Activated T-cell treated with anti-CD3 and anti-CD28 coated beads, Interleukin-2, amount 50 U/mL, for 4 hours (primary cell): ENCODE measurements around the gene ERO1B. TPM values are rescaled to one million over a fixed set of nuclear protein-coding genes. Genes with fewer than 3 reads are reported as not detected.

Experiments used
- ATAC-seq, 2 donors: fragments of 200-7000 bp; cut with Tn5 transposase; one replicate each; pipeline ENCODE4 v1.10.0; 2021
- DNase-seq: peaks from one replicate; pipeline ENCODE4 v3.0.0-alpha.2; 2020
- H3K27me3 Mint-ChIP-seq: one replicate; pipeline ENCODE4 v1.8.0; 2021; ENCODE audit warnings: low read depth, mixed read lengths
- H3K36me3 Mint-ChIP-seq: one replicate; pipeline ENCODE4 v1.8.0; 2022; ENCODE audit warnings: mixed read lengths; ENCODE audit not compliant: insufficient read depth
- H3K4me1 Mint-ChIP-seq: one replicate; pipeline ENCODE4 v1.8.0; 2021; ENCODE audit warnings: low read depth, mixed read lengths
- H3K4me3 Mint-ChIP-seq: one replicate; pipeline ENCODE4 v1.8.0; 2021; ENCODE audit warnings: mild to moderate bottlenecking, moderate library complexity, mixed read lengths
- H3K9me3 Mint-ChIP-seq: one replicate; pipeline ENCODE4 v1.8.0; 2021; ENCODE audit warnings: mixed read lengths
- total RNA-seq, 3 donors: library from RNA; stranded (reverse); gene quantifications; one replicate each; pipeline ENCODE4 v1.2.1, GENCODE V29; 2021

Gene ERO1B
- total RNA-seq, 3 donors from 2014 or later: 1.7 to 4.2 (median 2.9) TPM

GRCh38 chr1:236253918-236254637 lies 27.7 kb downstream of the ERO1B start:
- Mint-ChIP-seq H3K36me3 (peaks cover 28% of the 10 kb centered on the region), H3K9me3 (peaks cover 13% of the 10 kb centered on the region), H3K27me3 (no peaks in the 10 kb centered on the region), H3K4me1 (peaks cover 2% of the 10 kb centered on the region), H3K4me3 (no peak overlapping the region)
- ATAC-seq (no peak), DNase-seq (no peak)

GRCh38 chr1:236253119-236253518 lies 28.6 kb downstream of the ERO1B start:
- Mint-ChIP-seq H3K27me3 (no peaks in the 10 kb centered on the region), H3K4me3 (no peak overlapping the region), H3K4me1 (no peaks in the 10 kb centered on the region), H3K9me3 (peaks cover 8% of the 10 kb centered on the region), H3K36me3 (peaks cover 28% of the 10 kb centered on the region)
- ATAC-seq: no peak
- no peak for DNase-seq

DNA sequence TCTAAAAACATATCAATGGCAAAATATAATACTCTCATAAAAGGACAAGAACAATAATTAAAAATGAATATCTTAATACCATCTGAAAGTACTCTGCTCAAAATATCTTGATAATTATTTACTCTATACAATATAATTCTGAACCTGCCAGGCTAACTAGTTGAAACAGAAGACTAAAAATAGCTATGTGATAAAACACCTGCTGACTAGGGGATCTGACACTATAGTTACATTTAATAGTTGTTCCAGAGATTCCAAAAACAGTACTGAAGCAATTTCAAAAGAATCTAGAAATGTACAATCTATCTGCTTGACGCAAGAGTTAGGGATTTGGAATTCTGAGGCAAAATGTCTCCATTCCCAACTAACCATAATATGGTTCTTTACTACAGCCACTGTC lies 30.2 kb downstream of the ERO1B start:
- Mint-ChIP-seq H3K4me1 (no peaks in the 10 kb centered on the region), H3K9me3 (no peaks in the 10 kb centered on the region), H3K36me3 (peaks cover 29% of the 10 kb centered on the region), H3K27me3 (no peaks in the 10 kb centered on the region), H3K4me3 (no peak overlapping the region)
- ATAC-seq (no peak), DNase-seq (no peak)

DNA sequence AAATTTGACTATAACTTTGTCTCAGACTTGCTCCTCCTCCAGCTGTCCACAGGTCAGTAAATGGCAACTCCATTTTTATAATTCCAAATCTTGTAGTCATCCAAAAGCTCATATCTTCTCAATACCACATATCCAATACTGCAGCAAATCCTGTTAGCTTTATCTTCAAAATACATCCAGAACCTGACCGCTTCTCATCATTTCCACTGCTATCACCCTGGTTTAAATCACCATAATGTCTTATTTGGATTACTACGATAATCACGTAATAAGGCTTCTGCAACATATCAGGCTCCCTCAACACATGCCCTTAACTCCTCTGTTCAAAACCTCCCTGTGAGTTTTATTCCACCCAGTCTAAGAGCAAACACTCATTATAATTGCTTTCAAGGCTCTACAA lies 34.5 kb downstream of the ERO1B start:
- no peaks in the 10 kb centered on the region for H3K4me1 Mint-ChIP-seq
- no peaks in the 10 kb centered on the region for H3K27me3 Mint-ChIP-seq
- no peak overlapping the region for H3K4me3 Mint-ChIP-seq
- DNase-seq (no peak), ATAC-seq (no peak)
- peaks cover 27% of the 10 kb centered on the region for H3K36me3 Mint-ChIP-seq
- no peaks in the 10 kb centered on the region for H3K9me3 Mint-ChIP-seq

DNA sequence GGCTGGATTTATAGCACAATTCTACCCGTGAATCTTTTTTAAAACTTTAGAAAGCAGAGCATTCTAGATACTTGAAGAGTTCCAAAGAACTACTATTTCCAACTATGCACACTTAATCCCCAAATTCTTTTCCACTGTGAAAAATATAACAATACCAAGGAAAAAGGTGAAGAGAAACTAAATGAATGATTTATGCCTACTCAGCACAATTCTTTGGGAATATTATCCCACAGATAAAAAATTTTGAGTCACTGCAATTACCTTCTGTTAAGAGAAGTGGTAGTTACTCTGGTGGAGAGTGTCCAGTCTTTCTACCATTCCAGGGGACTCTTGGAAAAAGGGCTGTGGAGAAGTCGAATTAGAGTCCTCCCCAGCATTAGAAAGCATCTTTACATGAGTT lies 39.2 kb downstream of the ERO1B start:
- no peak for ATAC-seq
- no peak overlapping the region for H3K4me3 Mint-ChIP-seq

DNA sequence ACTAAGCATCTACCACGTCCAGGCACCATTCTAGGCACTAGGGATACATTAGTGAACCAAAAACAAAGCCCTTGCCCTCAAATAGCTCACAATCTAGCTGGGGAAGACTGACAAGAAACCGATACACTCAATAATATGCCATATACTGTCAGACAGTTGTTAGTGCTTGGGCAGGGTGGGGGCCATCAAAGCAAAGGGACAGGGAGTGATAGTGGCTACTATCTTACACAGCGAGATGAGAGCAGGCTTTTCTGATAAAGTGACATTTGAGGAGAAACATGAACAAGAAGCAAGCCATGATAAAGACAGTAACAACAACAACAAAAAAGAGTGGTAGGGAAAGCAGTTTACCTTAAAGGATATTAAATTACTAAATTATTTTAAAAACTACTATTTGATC lies 41.1 kb downstream of the ERO1B start:
- H3K36me3 Mint-ChIP-seq: peaks cover 25% of the 10 kb centered on the region
- no peaks in the 10 kb centered on the region for H3K9me3 Mint-ChIP-seq
- H3K27me3 Mint-ChIP-seq: no peaks in the 10 kb centered on the region
- no peaks in the 10 kb centered on the region for H3K4me1 Mint-ChIP-seq
- no peak for DNase-seq
- ATAC-seq: no peak
- H3K4me3 Mint-ChIP-seq: no peak overlapping the region

More for the DNA sequence above, 39.2 kb downstream of the ERO1B start:
- Mint-ChIP-seq H3K27me3 (no peaks in the 10 kb centered on the region), H3K4me1 (no peaks in the 10 kb centered on the region), H3K9me3 (no peaks in the 10 kb centered on the region), H3K36me3 (peaks cover 28% of the 10 kb centered on the region)
- no peak for DNase-seq

GRCh38 chr1:236239092-236239585 lies 42.6 kb downstream of the ERO1B start:
- Mint-ChIP-seq H3K27me3 (no peaks in the 10 kb centered on the region), H3K4me3 (no peak overlapping the region), H3K4me1 (no peaks in the 10 kb centered on the region), H3K9me3 (no peaks in the 10 kb centered on the region), H3K36me3 (peaks cover 29% of the 10 kb centered on the region)
- ATAC-seq: no peak
- no peak for DNase-seq

DNA sequence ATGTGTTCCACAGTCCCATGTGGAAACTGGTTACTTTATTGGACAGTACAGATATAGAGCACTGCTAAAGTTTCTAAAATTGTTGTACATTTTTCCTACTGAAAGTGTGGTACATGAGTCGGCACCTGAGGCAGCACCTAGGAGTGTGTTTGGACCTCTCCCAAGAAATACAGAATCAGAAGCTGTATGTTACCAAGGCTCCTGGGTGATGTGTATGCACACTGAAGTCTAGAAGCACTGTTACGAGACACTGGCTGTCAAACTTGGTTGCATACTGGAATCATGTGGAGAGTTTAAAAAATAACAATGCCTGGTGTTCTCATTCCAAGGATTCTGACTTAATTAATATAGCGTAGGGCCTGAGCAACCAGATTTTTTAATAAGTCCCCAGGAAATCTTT lies 46.6 kb downstream of the ERO1B start:
- no peaks in the 10 kb centered on the region for H3K27me3 Mint-ChIP-seq
- H3K4me1 Mint-ChIP-seq: no peaks in the 10 kb centered on the region
- no peaks in the 10 kb centered on the region for H3K9me3 Mint-ChIP-seq
- no peak overlapping the region for H3K4me3 Mint-ChIP-seq
- peaks cover 25% of the 10 kb centered on the region for H3K36me3 Mint-ChIP-seq
- ATAC-seq: no peak
- no peak for DNase-seq

GRCh38 chr1:236228411-236228810 lies 53.3 kb downstream of the ERO1B start:
- H3K36me3 Mint-ChIP-seq: peaks cover 19% of the 10 kb centered on the region
- no peak for ATAC-seq
- H3K9me3 Mint-ChIP-seq: no peaks in the 10 kb centered on the region
- H3K4me1 Mint-ChIP-seq: no peaks in the 10 kb centered on the region
- H3K4me3 Mint-ChIP-seq: no peak overlapping the region
- H3K27me3 Mint-ChIP-seq: no peaks in the 10 kb centered on the region
- DNase-seq: no peak

- Mint-ChIP-seq H3K9me3 (no peaks in the 10 kb centered on the region), H3K36me3 (peaks cover 14% of the 10 kb centered on the region), H3K4me1 (no peaks in the 10 kb centered on the region), H3K4me3 (no peak overlapping the region), H3K27me3 (no peaks in the 10 kb centered on the region)
- no peak for DNase-seq
- ATAC-seq: no peak
Observed at GRCh38 chr1:236222632-236223031, 59.1 kb downstream of the ERO1B start.

DNA sequence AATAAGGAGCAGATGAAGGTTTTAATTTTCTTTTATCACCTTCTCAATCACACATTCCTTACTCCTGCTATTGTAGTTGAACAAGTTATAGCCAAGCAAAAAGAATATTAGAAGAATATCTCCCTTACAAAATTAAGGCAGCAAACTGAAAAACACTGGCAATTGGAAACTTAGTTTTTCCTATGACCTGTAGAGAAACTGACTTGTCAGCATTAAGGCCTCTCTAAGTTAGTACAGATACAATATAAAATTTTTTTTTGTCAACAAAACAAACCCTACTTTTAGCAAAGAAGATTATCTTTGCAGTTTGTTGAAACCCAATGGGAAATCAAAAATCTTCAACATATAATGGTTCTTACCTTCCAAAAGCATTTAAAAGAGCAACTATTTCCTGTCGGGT lies 61.3 kb downstream of the ERO1B start:
- Mint-ChIP-seq H3K36me3 (peaks cover 15% of the 10 kb centered on the region), H3K4me1 (no peaks in the 10 kb centered on the region), H3K9me3 (no peaks in the 10 kb centered on the region), H3K4me3 (no peak overlapping the region), H3K27me3 (no peaks in the 10 kb centered on the region)
- DNase-seq: no peak
- no peak for ATAC-seq

DNA sequence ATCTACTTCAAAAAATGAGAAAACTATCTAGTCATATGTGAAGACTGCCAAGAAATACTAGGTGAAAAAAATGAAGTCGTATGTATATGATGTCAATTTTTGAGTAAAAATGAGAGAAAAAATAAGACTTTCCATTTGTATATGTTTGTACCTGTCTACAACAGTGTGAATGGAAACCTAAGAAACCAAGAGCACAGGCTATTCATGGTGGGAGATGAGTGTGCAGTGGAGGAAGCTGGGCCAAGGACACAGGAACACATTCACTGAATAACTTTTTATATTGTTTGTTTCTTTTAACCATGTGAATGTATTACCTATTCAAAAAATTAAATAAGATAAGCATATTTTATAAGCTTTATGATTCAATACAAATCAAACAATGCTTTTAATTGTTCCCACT lies 67.0 kb downstream of the ERO1B start:
- H3K4me1 Mint-ChIP-seq: no peaks in the 10 kb centered on the region
- H3K36me3 Mint-ChIP-seq: peaks cover 30% of the 10 kb centered on the region
- H3K9me3 Mint-ChIP-seq: no peaks in the 10 kb centered on the region
- DNase-seq (no peak), ATAC-seq (no peak)
- no peak overlapping the region for H3K4me3 Mint-ChIP-seq
- H3K27me3 Mint-ChIP-seq: no peaks in the 10 kb centered on the region

DNA sequence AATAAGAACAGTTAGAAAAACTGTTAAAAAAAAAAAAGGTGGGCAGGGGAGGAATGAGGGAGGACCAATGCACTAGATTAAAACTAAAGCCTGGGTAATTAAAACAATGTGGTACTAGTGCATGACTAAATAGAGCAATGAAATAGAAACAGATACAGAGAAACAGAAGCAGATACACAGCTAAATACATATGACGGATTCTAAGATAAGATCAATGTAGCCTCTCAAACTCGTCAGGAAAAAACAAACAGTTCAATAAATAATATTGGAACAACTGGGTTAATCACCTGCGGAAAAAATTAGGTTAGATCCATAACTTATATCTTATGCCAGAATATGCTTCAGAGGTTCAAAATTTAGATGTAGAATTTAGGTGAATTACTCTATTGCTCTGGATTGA lies 68.2 kb downstream of the ERO1B start:
- no peak overlapping the region for H3K4me3 Mint-ChIP-seq
- ATAC-seq (no peak), DNase-seq (no peak)
- no peaks in the 10 kb centered on the region for H3K4me1 Mint-ChIP-seq
- H3K9me3 Mint-ChIP-seq: no peaks in the 10 kb centered on the region
- H3K27me3 Mint-ChIP-seq: no peaks in the 10 kb centered on the region
- H3K36me3 Mint-ChIP-seq: peaks cover 39% of the 10 kb centered on the region

DNA sequence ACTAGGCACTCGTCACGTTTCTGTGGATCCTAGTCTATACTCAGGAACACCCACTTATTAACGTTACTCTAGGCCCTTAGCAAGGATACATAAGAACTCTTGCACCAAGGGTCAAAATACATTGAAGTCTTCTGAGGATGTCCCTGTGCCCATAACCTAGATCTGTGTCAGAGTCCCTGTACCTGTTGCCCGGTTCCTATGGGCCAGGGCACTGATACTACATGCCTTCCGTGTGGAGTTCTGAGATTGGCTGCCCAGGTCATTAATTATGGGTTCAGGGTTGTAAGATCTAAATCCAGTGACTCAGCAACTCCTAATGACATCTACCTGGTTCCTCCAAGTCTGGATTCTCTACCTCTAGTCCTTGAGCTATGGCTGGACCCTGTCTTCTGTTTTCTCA lies 69.9 kb downstream of the ERO1B start:
- peaks cover 42% of the 10 kb centered on the region for H3K36me3 Mint-ChIP-seq
- H3K4me3 Mint-ChIP-seq: no peak overlapping the region
- DNase-seq (no peak), ATAC-seq (no peak)
- H3K4me1 Mint-ChIP-seq: no peaks in the 10 kb centered on the region
- H3K9me3 Mint-ChIP-seq: no peaks in the 10 kb centered on the region
- H3K27me3 Mint-ChIP-seq: no peaks in the 10 kb centered on the region

GRCh38 chr1:236209713-236210112 lies 72.0 kb downstream of the ERO1B start:
- H3K9me3 Mint-ChIP-seq: no peaks in the 10 kb centered on the region
- ATAC-seq (no peak), DNase-seq (no peak)
- H3K36me3 Mint-ChIP-seq: peaks cover 46% of the 10 kb centered on the region
- no peaks in the 10 kb centered on the region for H3K4me1 Mint-ChIP-seq
- no peak overlapping the region for H3K4me3 Mint-ChIP-seq
- H3K27me3 Mint-ChIP-seq: no peaks in the 10 kb centered on the region
